HG03571 (cell line): ENCODE measurements around the gene STK11.
"Not testable (repeated sequence)": the region's sequence is repeated elsewhere in the genome, so short reads cannot be mapped to it uniquely, and the experiment has no call there.

Experiments used
- ATAC-seq: cut with Tn5 transposase; IDR thresholded peaks from one replicate; pipeline ENCODE4 v1.9.1; 2021; ENCODE audit not compliant: unreplicated experiment

Gene STK11

DNA sequence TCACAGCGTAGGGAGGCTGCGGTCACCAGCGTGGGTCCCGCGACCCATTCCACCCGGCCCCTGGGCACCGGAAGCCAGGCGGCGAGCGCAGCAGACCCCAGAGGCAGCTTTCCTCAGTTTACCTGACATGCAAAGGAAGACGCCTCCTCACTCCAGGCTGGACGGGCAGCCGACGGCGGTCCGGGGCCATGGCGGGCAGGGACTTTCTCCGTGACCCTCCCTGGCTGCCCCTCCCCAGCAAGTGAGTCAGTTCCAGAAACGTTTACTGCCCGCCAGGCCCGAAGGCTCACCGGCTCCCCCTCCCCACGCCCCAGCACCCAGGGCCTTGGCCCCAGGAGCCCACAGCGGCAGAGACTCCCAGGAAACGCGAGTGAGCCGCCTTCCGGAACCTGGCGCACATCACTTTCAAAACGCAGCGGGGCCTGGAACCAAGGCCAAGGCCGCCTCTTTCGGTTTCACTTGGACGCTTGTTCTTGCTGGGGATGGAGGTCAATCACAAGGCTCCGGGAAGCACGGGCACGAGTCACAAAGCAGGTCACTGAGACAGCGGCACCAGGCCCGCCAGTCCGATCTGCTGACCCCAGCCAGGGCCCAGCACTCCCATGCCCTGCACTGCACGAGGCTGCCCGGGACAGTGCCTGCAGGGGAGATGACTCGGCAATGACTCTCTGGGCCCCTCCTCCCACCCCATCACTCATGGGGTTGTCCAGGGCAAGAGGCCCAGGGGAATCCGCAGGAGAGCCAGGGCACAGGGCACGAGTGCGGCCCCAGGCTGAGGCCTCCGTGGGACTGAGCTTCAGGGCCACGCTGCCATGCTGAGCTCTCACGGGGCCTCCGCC, 36.8 kb upstream of the STK11 start:
- ATAC-seq = no peak

GRCh38 chr19:1169411-1169791, 36.2 kb upstream of the STK11 start:
- ATAC-seq = no peak

GRCh38 chr19:1169921-1170885, 35.4 kb upstream of the STK11 start:
- no peak for ATAC-seq

- ATAC-seq = no peak
Observed at GRCh38 chr19:1170938-1171754, 34.4 kb upstream of the STK11 start.

GRCh38 chr19:1171755-1172352, 33.7 kb upstream of the STK11 start:
- no peak for ATAC-seq

DNA sequence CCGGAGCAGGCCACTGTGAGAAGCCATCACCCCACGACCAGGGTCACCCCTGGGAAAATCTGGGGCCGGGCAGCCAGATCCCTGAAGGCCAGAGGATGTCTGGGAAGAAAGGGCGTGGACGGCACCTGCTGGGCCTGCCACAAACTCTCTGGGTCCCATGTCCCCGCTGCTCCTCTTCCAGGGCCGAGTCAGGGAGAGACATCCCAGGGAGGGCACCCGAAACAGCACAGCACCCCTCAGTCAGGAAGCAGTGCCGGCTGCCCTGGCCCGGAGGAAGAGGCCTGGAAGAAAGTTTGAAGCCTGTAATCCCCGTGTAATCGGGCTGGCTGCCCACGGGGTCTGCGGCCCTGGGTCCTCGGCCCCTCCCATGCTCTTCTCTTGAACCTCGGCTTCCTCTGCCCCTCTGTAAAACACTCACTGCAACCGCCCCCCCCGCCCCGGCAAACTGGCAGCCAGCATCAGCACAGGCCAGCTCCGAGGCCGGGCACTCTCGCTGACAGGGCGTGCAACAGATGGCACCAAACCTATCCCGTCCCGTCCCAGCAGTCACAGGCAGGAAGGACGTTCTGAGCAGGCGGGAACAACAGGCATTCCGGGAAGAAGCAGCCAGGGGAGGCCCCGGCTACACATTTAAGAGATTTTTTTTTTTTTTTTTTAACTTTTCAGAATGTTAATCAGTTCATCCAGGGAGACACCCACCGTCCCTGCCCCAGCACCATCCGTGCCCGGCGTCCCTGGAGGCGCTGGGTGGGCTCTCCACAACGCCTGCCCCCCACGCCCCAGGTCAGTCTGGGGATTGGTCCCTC, 33.0 kb upstream of the STK11 start:
- no peak for ATAC-seq

DNA sequence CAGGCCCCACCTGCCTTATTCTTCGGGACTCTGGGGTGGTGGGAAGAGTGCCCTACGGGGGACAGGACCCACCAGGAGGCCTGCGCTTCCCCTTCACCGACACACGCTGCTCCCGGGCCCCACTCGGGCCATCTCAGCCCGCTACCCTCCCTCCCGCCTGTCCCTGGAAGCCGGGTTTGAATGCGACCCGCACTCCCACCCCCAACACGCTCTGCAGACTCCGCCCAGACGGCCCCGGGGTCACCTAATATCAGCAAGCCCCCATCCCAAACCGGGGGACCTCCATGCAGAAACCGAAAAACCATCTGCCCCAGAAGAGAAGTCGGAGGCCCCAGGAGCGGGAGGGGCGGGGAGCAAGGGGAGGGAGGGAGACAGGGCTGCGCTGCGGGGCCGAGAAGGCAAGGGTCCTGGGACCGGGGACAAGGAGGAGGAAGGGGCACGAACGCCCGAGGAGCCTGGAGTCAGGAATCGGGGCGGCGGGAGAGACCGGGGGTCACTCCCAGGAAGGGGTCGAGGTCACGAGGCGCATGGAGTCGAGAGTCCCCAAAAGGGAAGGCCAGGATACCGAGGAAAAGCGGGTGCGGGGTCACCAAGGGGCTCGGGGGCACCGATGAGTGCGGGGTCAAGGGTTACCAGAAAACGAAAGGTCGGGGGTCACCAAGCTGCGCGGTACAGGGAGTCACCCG, 32.3 kb upstream of the STK11 start:
- ATAC-seq = no peak

GRCh38 chr19:1173845-1174809, 31.5 kb upstream of the STK11 start, which contains the start of gene SBNO2:
Gene SBNO2, minus strand, starts transcription at chr19:1174268. Its CDS starts 19,992 bp downstream, at chr19:1154276.
- no peak for ATAC-seq

DNA sequence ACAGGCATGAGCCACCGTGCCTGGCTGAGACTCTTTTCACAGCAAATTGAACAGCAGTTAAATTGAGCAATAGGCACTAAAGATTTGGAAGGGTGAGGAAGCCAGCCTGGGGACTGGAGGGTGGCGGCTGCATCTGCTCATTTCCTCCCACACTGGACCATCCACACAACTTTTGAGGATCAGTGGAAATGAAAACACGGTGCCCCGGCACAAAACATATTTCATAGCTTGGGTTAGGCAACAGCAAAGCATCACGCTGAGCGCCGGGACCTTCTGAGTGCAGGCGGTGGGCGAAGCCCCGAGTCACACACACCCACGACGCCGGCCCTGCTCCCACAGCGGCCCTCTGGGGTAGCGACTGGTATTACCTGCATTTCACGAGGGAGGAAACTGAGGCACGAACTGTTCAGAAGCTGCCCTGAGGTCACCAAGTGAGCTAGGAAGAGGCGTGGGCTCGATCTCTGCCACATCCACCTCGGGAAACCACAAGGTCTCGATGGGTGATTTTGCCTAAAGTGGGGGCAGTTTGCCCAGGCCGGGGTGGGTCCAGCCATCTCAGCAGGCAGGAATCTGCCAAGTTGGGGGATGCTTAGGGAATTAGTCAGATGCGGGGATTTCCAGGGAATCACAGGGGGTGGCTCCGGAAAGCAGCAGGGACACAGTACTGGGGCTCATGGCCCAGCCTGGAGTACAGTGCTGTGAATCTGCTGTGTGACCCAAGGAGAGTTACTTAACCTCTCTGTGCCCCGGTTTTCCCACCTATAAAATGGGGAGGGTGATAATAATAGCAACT, 28.1 kb upstream of the STK11 start:
- no peak for ATAC-seq

DNA sequence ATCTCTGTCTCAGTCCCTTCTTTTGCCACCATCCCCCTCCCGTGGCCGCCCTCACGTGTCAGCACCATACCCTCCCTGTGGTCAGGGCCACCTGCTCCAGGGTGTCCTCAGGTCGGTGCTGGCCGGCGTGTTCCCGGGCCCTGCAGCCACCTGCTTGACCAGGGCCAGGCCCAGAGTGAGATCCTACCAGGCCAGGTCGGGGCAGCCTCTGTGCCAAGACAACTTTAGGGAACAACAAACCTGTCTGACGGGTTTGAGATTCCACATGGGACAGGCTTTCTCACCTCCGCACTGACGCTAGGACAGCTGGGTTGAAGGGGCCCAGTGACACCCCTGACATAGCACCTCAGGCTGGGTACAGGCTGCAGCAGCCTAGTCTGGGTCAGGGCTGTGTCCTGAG, 24.0 kb upstream of the STK11 start:
- ATAC-seq = no peak

DNA sequence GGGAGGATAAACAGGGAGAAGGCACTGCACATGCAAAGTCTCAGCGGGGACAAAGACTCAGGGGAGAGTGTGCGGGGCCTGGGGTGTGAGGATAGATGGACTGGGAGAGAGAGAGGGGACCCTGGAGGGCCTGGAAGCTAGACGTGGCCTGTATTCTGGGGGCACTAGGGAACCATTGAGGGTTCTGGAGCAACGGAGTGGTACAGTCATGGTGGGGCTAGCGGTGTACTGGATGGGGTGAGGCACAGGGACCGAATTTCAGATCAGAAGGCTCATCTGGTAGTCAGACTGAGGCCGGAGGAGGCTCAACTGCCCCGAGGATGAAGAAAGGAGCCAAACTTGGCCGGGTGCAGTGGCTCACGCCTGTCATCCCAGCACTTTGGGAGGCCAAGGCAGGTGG, 23.5 kb upstream of the STK11 start:
- ATAC-seq = no peak

GRCh38 chr19:1182727-1183126, 22.9 kb upstream of the STK11 start:
- ATAC-seq = no peak

DNA sequence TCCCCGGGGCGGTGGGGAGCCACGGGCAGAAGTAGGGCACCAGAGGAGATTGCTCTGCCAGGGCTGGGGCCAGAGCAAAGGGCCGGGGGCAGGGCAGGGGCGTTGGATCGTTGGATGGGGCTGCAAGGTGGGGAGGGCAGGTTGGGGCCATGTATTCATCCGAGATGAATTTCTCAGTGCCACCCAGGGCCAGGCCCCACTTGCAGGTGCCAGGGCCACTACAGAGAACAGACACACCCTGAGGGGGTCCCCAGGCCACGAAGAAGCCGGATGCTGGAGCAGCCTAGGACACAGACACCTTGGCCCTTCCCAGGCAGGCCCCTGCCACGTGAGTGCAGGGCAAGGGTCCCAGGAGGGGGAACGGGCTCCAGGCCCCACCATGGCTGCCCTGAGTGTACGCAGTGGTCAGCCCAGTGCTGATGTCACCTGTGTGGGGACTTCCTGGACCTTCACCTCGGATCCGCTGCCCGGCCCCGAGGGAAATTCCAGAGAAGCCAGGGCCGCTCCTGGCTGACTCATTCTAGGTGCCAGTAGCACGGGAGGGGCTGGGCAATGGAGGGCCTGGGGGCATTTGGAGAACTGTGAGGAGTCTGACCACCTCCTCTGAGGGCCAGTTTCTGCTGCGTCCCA, 21.9 kb upstream of the STK11 start:
- no peak for ATAC-seq

- no peak for ATAC-seq
Observed at GRCh38 chr19:1189419-1189818, 16.2 kb upstream of the STK11 start.

GRCh38 chr19:1199531-1199930, 6.0 kb upstream of the STK11 start:
- no peak for ATAC-seq

DNA sequence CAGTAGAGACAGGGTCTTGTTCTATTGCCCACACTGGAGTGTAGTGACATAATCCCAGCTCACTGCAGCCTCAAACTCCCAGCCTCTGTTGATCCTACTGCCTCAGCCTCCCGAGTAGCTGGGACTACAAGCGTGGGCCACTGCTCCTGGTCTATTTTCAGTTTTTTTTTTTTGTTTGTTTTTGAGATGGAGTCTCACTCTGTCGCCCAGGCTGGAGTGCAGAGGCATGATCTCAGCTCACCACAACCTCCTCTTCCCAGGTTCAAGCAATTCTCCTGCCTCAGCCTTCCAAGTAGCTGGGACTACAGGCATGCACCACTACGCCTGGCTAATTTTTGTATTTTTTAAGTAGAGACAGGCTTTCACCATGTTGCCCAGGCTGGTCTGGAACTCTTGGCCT, 5.0 kb upstream of the STK11 start:
- not testable (repeated sequence) for ATAC-seq
